GM12878 (cell line): Measurements from ENCODE around the gene PHC2. TPM values are rescaled to one million over a fixed set of nuclear protein-coding genes. Genes with fewer than 3 reads are reported as not detected.

Experiments used
- ASH2L ChIP-seq: fragments of 300-600, 200-600 bp; sonication (generic); IDR thresholded peaks from 2 replicates; pipeline ENCODE4 v1.6.1; 2017; ENCODE audit warnings: low read depth, mild to moderate bottlenecking, borderline replicate concordance
- ATF7 ChIP-seq: fragments of 450-650 bp; IDR thresholded peaks from 2 replicates; pipeline ENCODE4 v1.6.1; 2016; ENCODE audit warnings: low read depth, mild to moderate bottlenecking
- BCL11A ChIP-seq: IDR thresholded peaks from 2 replicates; pipeline ENCODE4 v1.6.1; 2011; ENCODE audit warnings: low read depth, low read length
- BCL3 ChIP-seq: IDR thresholded peaks from 2 replicates; pipeline ENCODE4 v1.6.1; 2011; ENCODE audit warnings: borderline replicate concordance, low read depth, mild to moderate bottlenecking, moderate library complexity, low read length; ENCODE audit not compliant: insufficient read depth, poor library complexity, severe bottlenecking
- BHLHE40 ChIP-seq, 2 experiments: fragments of 450-650 bp in 1 of 2; IDR thresholded peaks; 2 replicates each; pipeline ENCODE4 v1.6.1; 2011 to 2017; ENCODE audit warnings: low read depth in 2 of 2, borderline replicate concordance in 1 of 2, improper control_type of control experiment in 1 of 2, low read length in 1 of 2, mild to moderate bottlenecking in 1 of 2
- CBX5 ChIP-seq: sonication (generic); IDR thresholded peaks from 2 replicates; pipeline ENCODE4 v1.6.1; 2016; ENCODE audit warnings: low read depth, moderate library complexity, mild to moderate bottlenecking, inconsistent platforms
- CUX1 ChIP-seq: IDR thresholded peaks from 2 replicates; pipeline ENCODE4 v1.6.1; 2012; ENCODE audit warnings: improper control_type of control experiment, low read depth, low read length; ENCODE audit not compliant: insufficient replicate concordance
- GATAD2B ChIP-seq: fragments of 450-650 bp; conservative IDR thresholded peaks from 2 replicates; pipeline ENCODE4 v1.6.1; 2017; ENCODE audit warnings: low read depth, mild to moderate bottlenecking, moderate library complexity
- MEF2A ChIP-seq: IDR thresholded peaks from 2 replicates; pipeline ENCODE4 v1.6.1; 2011; ENCODE audit warnings: low read depth, mild to moderate bottlenecking, low read length, moderate library complexity; ENCODE audit not compliant: insufficient read depth
- MTA3 ChIP-seq: IDR thresholded peaks from 2 replicates; pipeline ENCODE4 v1.6.1; 2012; ENCODE audit warnings: low read length, inconsistent platforms, borderline replicate concordance
- RELA ChIP-seq: fragments of 450-650 bp; IDR thresholded peaks from 2 replicates; pipeline ENCODE4 v1.8.0; 2014; ENCODE audit warnings: borderline replicate concordance; ENCODE audit not compliant: partially characterized antibody
- SMC3 ChIP-seq: IDR thresholded peaks from 2 replicates; pipeline ENCODE4 v1.6.1; 2011; ENCODE audit warnings: low read length, improper control_type of control experiment, borderline replicate concordance
- SPI1 ChIP-seq: IDR thresholded peaks from 2 replicates; pipeline ENCODE4 v1.6.1; 2011; ENCODE audit warnings: low read depth, mild to moderate bottlenecking, low read length, moderate library complexity, borderline replicate concordance; ENCODE audit not compliant: insufficient read depth
- SREBF1 ChIP-seq: IDR thresholded peaks from 2 replicates; pipeline ENCODE4 v1.6.1; 2012; ENCODE audit warnings: mild to moderate bottlenecking, low read length
- STAT3 ChIP-seq: IDR thresholded peaks from 2 replicates; pipeline ENCODE4 v1.6.1; 2011; ENCODE audit warnings: low read depth, low read length, improper control_type of control experiment
- TARDBP ChIP-seq: IDR thresholded peaks from 2 replicates; pipeline ENCODE4 v1.6.1; 2016; ENCODE audit warnings: borderline replicate concordance
- TCF3 ChIP-seq: IDR thresholded peaks from 2 replicates; pipeline ENCODE4 v1.6.1; 2012; ENCODE audit warnings: low read depth, mild to moderate bottlenecking, low read length, borderline replicate concordance; ENCODE audit not compliant: insufficient read depth
- TCF7 ChIP-seq: IDR thresholded peaks from 2 replicates; pipeline ENCODE4 v1.6.1; 2014; ENCODE audit warnings: antibody characterized with exemption, borderline replicate concordance
- USF2 ChIP-seq: IDR thresholded peaks from 2 replicates; pipeline ENCODE4 v1.6.1; 2011; ENCODE audit warnings: low read depth, low read length, improper control_type of control experiment, borderline replicate concordance
- ZBTB33 ChIP-seq: fragments of 450-650 bp; IDR thresholded peaks from 2 replicates; pipeline ENCODE4 v1.6.1; 2017; ENCODE audit warnings: mild to moderate bottlenecking
- ZNF274 ChIP-seq: IDR thresholded peaks from one replicate; pipeline ENCODE4 v1.8.0; 2011; ENCODE audit not compliant: insufficient read length, insufficient read depth
- polyA plus RNA-seq, 11 experiments: library from polyadenylated mRNA; depleted of rRNA in 4 of 11; unstranded in 6 of 11; stranded (reverse) in 5 of 11; fragments of >200 nt; fragmentation: Nextera tagmentation in 4 of 11; fragmentation: Illumina TruSeq in 1 of 11; extraction: Ambion mirVana in 4 of 11; extraction: Trizol in 1 of 11; gene quantifications; 1 replicate in 1 of 11; 2 replicates in 10 of 11; pipeline versions ENCODE4 v1.2.1 to v1.2.3, GENCODE V29; 2011 to 2016; ENCODE audit warnings: inconsistent platforms in 2 of 11, missing spikeins in 2 of 11, low read depth in 1 of 11
- total RNA-seq, 4 experiments: library from RNA; depleted of rRNA in 3 of 4; stranded (reverse); fragments of >200 nt in 3 of 4; fragmentation: Illumina TruSeq in 1 of 4; extraction: Trizol in 1 of 4; gene quantifications; 2 replicates each; pipeline versions ENCODE4 v1.2.1 to v1.2.3, GENCODE V29; 2013 to 2021

Gene PHC2
- total and polyA plus RNA-seq, 10 of the 15 experiments (the other 5 are each of a cell fraction or from before 2014, with no cell fraction given) = 2.0 to 35.9 (median 16.4) TPM

- peak; percentile 80 for TF ChIP-seq CUX1
- TF ChIP-seq TARDBP = no peak
- TF ChIP-seq BCL3 = peak; percentile 57
- peak; percentile 79 for TF ChIP-seq ATF7
- no peak for TF ChIP-seq ZNF274
- TF ChIP-seq SREBF1 = no peak
- no peak for TF ChIP-seq RELA
- TF ChIP-seq ASH2L = no peak
- no peak for TF ChIP-seq TCF7
- peak; percentile 44; the same call in 1 of the 2 replicates for TF ChIP-seq MTA3
- peak; percentile 97 for TF ChIP-seq SPI1
- no peak for TF ChIP-seq SMC3
- peak; percentile 91 for TF ChIP-seq BCL11A
- TF ChIP-seq USF2 = no peak
- peak; percentile 81 for TF ChIP-seq GATAD2B
- no peak for TF ChIP-seq STAT3
- TF ChIP-seq CBX5 = no peak
- TF ChIP-seq ZBTB33 = no peak
- peak in 1 of 2 experiments; percentile 24; a peak in 2 of 4 replicates for TF ChIP-seq BHLHE40 (IDR thresholded peaks at IDR 0.05; ENCODE audit: borderline replicate concordance in 1 of 2, low read depth in 2 of 2, low read length in 1 of 2)
- no peak for TF ChIP-seq TCF3
- TF ChIP-seq MEF2A = peak; percentile 98
Measured at GRCh38 chr1:33460947-33461629, 30.2 kb upstream of the PHC2 start (continued).
